ENCODE results near the gene STK11. TPM values are rescaled to one million over a fixed set of nuclear protein-coding genes. Genes with fewer than 3 reads are reported as not detected.

STK11 gene
- total RNA-seq, 3 donors from 2014 or later (not counting 1 experiment from before 2014, with no cell fraction given): 51.5 to 61.1 (median 54.0) TPM

GRCh38 chr19:1258707-1259205 is 53.2 kb downstream of the STK11 start:
- peak in 1 of 3 donors; percentile 0 for ATAC-seq
- H3K27me3 ChIP-seq (ENCODE audit: control insufficient read depth, insufficient read depth, low read length): no peaks in the 10 kb centered on the region
- H3K36me3 Mint-ChIP-seq: no peaks in the 10 kb centered on the region
- peak overlapping the region; percentile 89 for H3K4me3 Mint-ChIP-seq
- no peaks in the 10 kb centered on the region for H3K27me3 Mint-ChIP-seq (ENCODE audit: low read depth in 2 of 2)
- peaks cover 41% of the 10 kb centered on the region for H3K36me3 ChIP-seq (ENCODE audit: control insufficient read depth, insufficient read depth, low read length)
- H3K9me3 ChIP-seq (ENCODE audit: control insufficient read depth, insufficient read depth, low read length): no peaks in the 10 kb centered on the region
- H3K4me1 Mint-ChIP-seq: peaks cover 37 to 63% of the 10 kb centered on the region in 2 donors
- no peaks in the 10 kb centered on the region for H3K9me3 Mint-ChIP-seq
- DNase-seq: no peak
- peak overlapping the region; percentile 51 for H3K4me3 ChIP-seq (ENCODE audit: low read length)
- 10% methylated on average over 10 of the region's 15 CpGs for WGBS (ENCODE audit: insufficient coverage)
- H3K4me1 ChIP-seq (ENCODE audit: control insufficient read depth, insufficient read depth, low read length): peaks cover 95% of the 10 kb centered on the region
- H3K27ac Mint-ChIP-seq: peak overlapping the region; percentile 97 to 100
- TF ChIP-seq CTCF (IDR thresholded peaks at IDR 0.05): no peak
- intact Hi-C loops (cut with micrococcal nuclease): loop anchor here (1.0 kb wide), 1 partner anchor 7 kb away; no protein-coding TSS in a partner anchor
- H3K27ac ChIP-seq (ENCODE audit: low read length): peak overlapping the region; percentile 100

- Histone ChIP-seq H3K9me3 (ENCODE audit: control insufficient read depth, insufficient read depth, low read length) (no peaks in the 10 kb centered on the region), H3K36me3 (ENCODE audit: control insufficient read depth, insufficient read depth, low read length) (peaks cover 39% of the 10 kb centered on the region), H3K27ac (ENCODE audit: low read length) (peak overlapping the region; percentile 100), H3K4me1 (ENCODE audit: control insufficient read depth, insufficient read depth, low read length) (peaks cover 95% of the 10 kb centered on the region), H3K4me3 (ENCODE audit: low read length) (peak overlapping the region; percentile 51), H3K27me3 (ENCODE audit: control insufficient read depth, insufficient read depth, low read length) (no peaks in the 10 kb centered on the region)
- no peaks in the 10 kb centered on the region for H3K27me3 Mint-ChIP-seq (ENCODE audit: low read depth in 2 of 2)
- no peaks in the 10 kb centered on the region for H3K36me3 Mint-ChIP-seq
- TF ChIP-seq CTCF (IDR thresholded peaks at IDR 0.05): no peak
- intact Hi-C loops (cut with micrococcal nuclease): loop anchor here (1.0 kb wide), 1 partner anchor 8 kb away; no protein-coding TSS in a partner anchor
- peaks cover 37 to 63% of the 10 kb centered on the region in 2 donors for H3K4me1 Mint-ChIP-seq
- peak; percentile 76 to 83 for DNase-seq
- H3K9me3 Mint-ChIP-seq: no peaks in the 10 kb centered on the region
- peak overlapping the region; percentile 97 to 100 for H3K27ac Mint-ChIP-seq
- WGBS (ENCODE audit: insufficient coverage): 4% methylated on average over 17 of the region's 17 CpGs
- peak overlapping the region; percentile 89 for H3K4me3 Mint-ChIP-seq
- ATAC-seq: peak; percentile 44 to 66 (median 47)
These were observed 53.8 kb downstream of the STK11 start for GRCh38 chr19:1259206-1259875.

- H3K36me3 ChIP-seq (ENCODE audit: control insufficient read depth, insufficient read depth, low read length): peaks cover 31% of the 10 kb centered on the region
- H3K4me1 Mint-ChIP-seq: peaks cover 37 to 58% of the 10 kb centered on the region in 2 donors
- peak overlapping the region; percentile 89 for H3K4me3 Mint-ChIP-seq
- no peaks in the 10 kb centered on the region for H3K27me3 Mint-ChIP-seq (ENCODE audit: low read depth in 2 of 2)
- DNase-seq (peak; percentile 67 to 68), ATAC-seq (peak; percentile 16 to 26 (median 18))
- peak overlapping the region; percentile 51 for H3K4me3 ChIP-seq (ENCODE audit: low read length)
- TF ChIP-seq CTCF (IDR thresholded peaks at IDR 0.05): no peak
- peak overlapping the region; percentile 100 for H3K27ac ChIP-seq (ENCODE audit: low read length)
- H3K27ac Mint-ChIP-seq: peak overlapping the region; percentile 97 to 100
- 2% methylated on average over 33 of the region's 33 CpGs for WGBS (ENCODE audit: insufficient coverage)
- H3K9me3 ChIP-seq (ENCODE audit: control insufficient read depth, insufficient read depth, low read length): no peaks in the 10 kb centered on the region
- peaks cover 94% of the 10 kb centered on the region for H3K4me1 ChIP-seq (ENCODE audit: control insufficient read depth, insufficient read depth, low read length)
- no peaks in the 10 kb centered on the region for H3K27me3 ChIP-seq (ENCODE audit: control insufficient read depth, insufficient read depth, low read length)
- no peaks in the 10 kb centered on the region for H3K36me3 Mint-ChIP-seq
- intact Hi-C loops (cut with micrococcal nuclease): loop anchor here (1.0 kb wide), 1 partner anchor 9 kb away; no protein-coding TSS in a partner anchor
- no peaks in the 10 kb centered on the region for H3K9me3 Mint-ChIP-seq
These were observed 54.5 kb downstream of the STK11 start for GRCh38 chr19:1259876-1260748.
